OCI-LY3 (cell line): ENCODE results near the gene C4orf51.

Source experiments
- CTCF ChIP-seq: fragments of 200-600, 300-600 bp; sonication (generic); IDR thresholded peaks from 2 replicates; pipeline ENCODE4 v1.5.1; 2014; ENCODE audit warnings: antibody characterized with exemption, low read length, low read depth
- EZH2phosphoT487 ChIP-seq: fragments of 200-600 bp; shearing (Covaris generic); IDR thresholded peaks from 2 replicates; pipeline ENCODE4 v1.6.1; 2018; ENCODE audit warnings: antibody characterized with exemption, mixed run types, low read depth

GRCh38 chr4:145757188-145757587 lies 77.2 kb downstream of the C4orf51 start:
- TF ChIP-seq CTCF (no peak), EZH2phosphoT487 (no peak)
